Suprapubic skin (tissue), 4 donors: ENCODE data around the gene JKAMP.

Source experiments
- POLR2A ChIP-seq, 2 donors: fragments of 450-650 bp; IDR thresholded peaks; one replicate each; pipeline ENCODE4 v1.6.1; 2017; ENCODE audit warnings: antibody characterized with exemption in 2 of 2, mild to moderate bottlenecking in 2 of 2, moderate library complexity in 2 of 2
- POLR2AphosphoS5 ChIP-seq, 3 donors: sonication (generic); formaldehyde crosslinking; IDR thresholded peaks; one replicate each; pipeline ENCODE4 v1.6.1; 2017; ENCODE audit warnings: antibody characterized with exemption in 3 of 3
- TF ChIP-seq, protein P1 (sequence below), 2 donors: fragments of 200-600 bp in 1 of 2; fragments of 450-650 bp in 1 of 2; sonication (generic) in 1 of 2; IDR thresholded peaks; one replicate each; pipeline ENCODE4 v1.5.1; 2016 to 2019; ENCODE audit warnings: antibody characterized with exemption in 2 of 2, mild to moderate bottlenecking in 1 of 2, moderate library complexity in 1 of 2

DNA sequence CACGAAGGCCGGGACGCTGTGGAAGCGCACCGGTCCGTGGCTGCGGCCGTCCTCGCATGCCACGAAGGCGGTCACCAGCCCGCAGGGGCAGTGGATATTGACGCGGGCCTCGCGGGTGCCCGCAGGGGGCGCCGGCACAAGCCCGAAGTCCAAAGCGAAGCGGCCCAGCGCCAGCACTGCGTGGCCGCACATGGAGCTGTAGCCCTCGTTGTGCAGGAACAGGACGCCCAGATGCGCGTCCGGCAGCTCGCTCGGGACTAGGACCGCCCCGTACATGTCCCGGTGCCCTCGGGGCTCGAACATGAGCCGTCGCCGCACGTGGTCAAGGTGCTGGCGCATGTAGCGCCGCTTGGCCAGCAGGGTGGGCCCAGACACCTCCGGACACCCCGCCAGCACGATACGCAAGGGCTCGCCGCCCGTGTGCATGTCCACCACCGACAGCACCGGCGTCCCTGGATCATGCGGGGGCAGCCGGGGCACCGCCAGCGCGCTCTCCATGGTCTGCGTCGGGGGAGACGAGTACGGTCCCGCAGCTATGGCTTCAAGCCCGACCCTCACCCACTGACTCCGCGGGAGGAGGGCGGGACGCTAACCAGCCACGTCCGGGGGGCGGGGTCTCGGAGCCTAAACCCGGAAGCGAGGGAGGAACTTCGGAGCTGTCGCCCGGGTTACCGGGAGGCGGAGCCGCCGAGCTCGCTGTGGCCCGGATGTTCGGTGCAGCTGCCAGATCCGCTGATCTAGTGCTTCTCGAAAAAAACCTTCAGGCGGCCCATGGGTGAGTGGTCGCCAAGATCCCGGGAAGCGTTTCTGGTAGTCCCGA lies at the start of gene JKAMP, which contains the start of gene L3HYPDH:
- TF ChIP-seq, protein P1, sequence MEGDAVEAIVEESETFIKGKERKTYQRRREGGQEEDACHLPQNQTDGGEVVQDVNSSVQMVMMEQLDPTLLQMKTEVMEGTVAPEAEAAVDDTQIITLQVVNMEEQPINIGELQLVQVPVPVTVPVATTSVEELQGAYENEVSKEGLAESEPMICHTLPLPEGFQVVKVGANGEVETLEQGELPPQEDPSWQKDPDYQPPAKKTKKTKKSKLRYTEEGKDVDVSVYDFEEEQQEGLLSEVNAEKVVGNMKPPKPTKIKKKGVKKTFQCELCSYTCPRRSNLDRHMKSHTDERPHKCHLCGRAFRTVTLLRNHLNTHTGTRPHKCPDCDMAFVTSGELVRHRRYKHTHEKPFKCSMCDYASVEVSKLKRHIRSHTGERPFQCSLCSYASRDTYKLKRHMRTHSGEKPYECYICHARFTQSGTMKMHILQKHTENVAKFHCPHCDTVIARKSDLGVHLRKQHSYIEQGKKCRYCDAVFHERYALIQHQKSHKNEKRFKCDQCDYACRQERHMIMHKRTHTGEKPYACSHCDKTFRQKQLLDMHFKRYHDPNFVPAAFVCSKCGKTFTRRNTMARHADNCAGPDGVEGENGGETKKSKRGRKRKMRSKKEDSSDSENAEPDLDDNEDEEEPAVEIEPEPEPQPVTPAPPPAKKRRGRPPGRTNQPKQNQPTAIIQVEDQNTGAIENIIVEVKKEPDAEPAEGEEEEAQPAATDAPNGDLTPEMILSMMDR (IDR thresholded peaks at IDR 0.05) = peak; percentile 20 to 62
- TF ChIP-seq POLR2A (IDR thresholded peaks at IDR 0.05) (peak in 1 of 2 donors; percentile 6), POLR2AphosphoS5 (IDR thresholded peaks at IDR 0.05) (peak in 1 of 3 donors; percentile 26)
